ENCODE measurements around the gene THAP4. TPM values are rescaled to one million over a fixed set of nuclear protein-coding genes. Genes with fewer than 3 reads are reported as not detected.

THAP4 gene
- total and polyA plus RNA-seq, 2 of the 13 experiments (the other 11 are each of a cell fraction or from before 2014, with no cell fraction given): 59.7 to 75.7 TPM

- ChIA-PET CTCF (ENCODE audit: low intra/inter-chr PET ratio, low total read pairs) (no interaction called here), POLR2A (no interaction called here)
- Histone ChIP-seq H3K27me3 (ENCODE audit: control insufficient read depth in 1 of 2, insufficient read depth in 2 of 2, low read length in 2 of 2) (no peaks in the 10 kb centered on the region), H4K20me1 (ENCODE audit: insufficient read depth, low read length) (no peaks in the 10 kb centered on the region), H2AFZ (ENCODE audit: low read length) (no peak overlapping the region), H3K9me3 (ENCODE audit: low read length) (no peaks in the 10 kb centered on the region), H3K4me2 (ENCODE audit: low read depth, low read length) (no peak overlapping the region), H3K27ac (ENCODE audit: extremely low read length, insufficient read depth, low read length) (no peak overlapping the region), H3K4me1 (ENCODE audit: insufficient read depth, low read length) (no peaks in the 10 kb centered on the region), H3K79me2 (ENCODE audit: insufficient read depth, low read length) (no peaks in the 10 kb centered on the region), H3K9ac (ENCODE audit: insufficient read depth, low read depth, low read length) (no peak overlapping the region), H3K36me3 (replicated peaks in 1 of 2; ENCODE audit: control insufficient read depth in 1 of 2, insufficient read depth in 2 of 2, low read length in 2 of 2) (peaks cover 27 to 84% of the 10 kb centered on the region in 2 experiments), H3K4me3 (replicated peaks in 1 of 3; ENCODE audit: insufficient read depth in 1 of 3, low read depth in 2 of 3, low read length in 3 of 3) (no peak overlapping the region)
- TF ChIP-seq ZNF800 (CRISPR knock-in tag; IDR thresholded peaks at IDR 0.05) (no peak), MXI1 (IDR thresholded peaks at IDR 0.05; ENCODE audit: borderline replicate concordance, low read depth, low read length) (no peak), ZNF280B (CRISPR knock-in tag; IDR thresholded peaks at IDR 0.05; ENCODE audit: borderline replicate concordance) (0 out of 2 replicates have a peak, but pooled peaks have one; percentile 28), DZIP1 (CRISPR knock-in tag; IDR thresholded peaks at IDR 0.05) (no peak), BCL6 (CRISPR knock-in tag; IDR thresholded peaks at IDR 0.05) (no peak)
- in situ Hi-C loops (cut with HindIII; ENCODE audit: extremely low pct_ligation_motif_present, low pct_unique_long_range_greater_than_20kb) (no loop called here), intact Hi-C loops (cut with micrococcal nuclease; ENCODE audit: unreplicated experiment) (no loop called here)
- 94% methylated on average over 12 of the region's 13 CpGs for WGBS (ENCODE audit: low lambda C conversion rate)
- no peak for FAIRE-seq
- no peak; the same call in 2 of the 3 replicates for ATAC-seq
- no peak for DNase-seq (ENCODE audit: low spot score)
- BruUV-seq (replicated peaks): no TSS peak
Measured at GRCh38 chr2:241601841-241602240, 35.1 kb downstream of the THAP4 start.
